IPS-18a (cell line): ENCODE measurements around the gene TTC36.
"Not testable (repeated sequence)": the region's sequence is repeated elsewhere in the genome, so short reads cannot be mapped to it uniquely, and the experiment has no call there.

Experiments
- H3K27ac ChIP-seq: one replicate; pipeline ENCODE4 v1.5.1; 2013; ENCODE audit warnings: low read length
- H3K27me3 ChIP-seq: one replicate; pipeline ENCODE4 v1.6.1; 2013; ENCODE audit warnings: mild to moderate bottlenecking, low read length; ENCODE audit not compliant: control insufficient read depth, insufficient read depth
- H3K36me3 ChIP-seq: one replicate; pipeline ENCODE4 v1.6.1; 2013; ENCODE audit warnings: low read depth, low read length; ENCODE audit not compliant: control insufficient read depth
- H3K4me1 ChIP-seq: one replicate; pipeline ENCODE4 v1.6.1; 2013; ENCODE audit warnings: low read depth, low read length; ENCODE audit not compliant: control insufficient read depth
- H3K4me3 ChIP-seq: one replicate; pipeline ENCODE4 v1.5.1; 2013; ENCODE audit warnings: low read length
- H3K9ac ChIP-seq: one replicate; pipeline ENCODE4 v1.6.1; 2013; ENCODE audit warnings: mild to moderate bottlenecking, low read length, moderate library complexity
- H3K9me3 ChIP-seq: one replicate; pipeline ENCODE4 v1.6.1; 2013; ENCODE audit warnings: low read depth, low read length; ENCODE audit not compliant: control insufficient read depth

TTC36 gene, protein sequence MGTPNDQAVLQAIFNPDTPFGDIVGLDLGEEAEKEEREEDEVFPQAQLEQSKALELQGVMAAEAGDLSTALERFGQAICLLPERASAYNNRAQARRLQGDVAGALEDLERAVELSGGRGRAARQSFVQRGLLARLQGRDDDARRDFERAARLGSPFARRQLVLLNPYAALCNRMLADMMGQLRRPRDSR

DNA sequence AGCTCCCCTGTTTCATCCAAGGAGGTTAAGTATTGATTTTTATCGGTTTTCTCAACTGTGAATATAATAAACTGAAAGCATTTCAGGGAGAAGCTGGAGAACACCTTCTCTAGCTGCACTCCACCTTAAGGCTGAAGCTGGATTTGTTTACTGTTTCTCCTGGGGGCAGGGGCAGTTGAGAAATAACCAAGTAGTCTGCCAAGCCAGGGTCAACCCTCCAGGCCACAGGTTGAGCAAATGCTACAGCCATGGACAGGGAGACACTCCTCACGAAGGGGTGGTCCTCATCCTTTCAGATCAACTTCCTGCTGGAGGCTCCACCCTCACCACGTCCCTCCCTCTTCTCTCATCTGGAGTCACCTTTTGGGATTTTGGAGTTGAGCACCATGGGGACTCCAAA lies at the start of gene TTC36:
Gene TTC36 (plus strand): TSS at position 366 of the 400 bp plus-strand sequence. CDS start 21 bp downstream, at position 387.
- H3K4me1 ChIP-seq: peaks cover 17% of the 10 kb centered on the region
- H3K9me3 ChIP-seq: no peaks in the 10 kb centered on the region
- H3K9ac ChIP-seq: no peak within 1 kb of the TSS
- no peak within 1 kb of the TSS for H3K27ac ChIP-seq
- H3K27me3 ChIP-seq: peaks cover 13% of the 10 kb centered on the region
- no peak within 1 kb of the TSS for H3K4me3 ChIP-seq
- H3K36me3 ChIP-seq: peaks cover 28% of the 10 kb centered on the region

DNA sequence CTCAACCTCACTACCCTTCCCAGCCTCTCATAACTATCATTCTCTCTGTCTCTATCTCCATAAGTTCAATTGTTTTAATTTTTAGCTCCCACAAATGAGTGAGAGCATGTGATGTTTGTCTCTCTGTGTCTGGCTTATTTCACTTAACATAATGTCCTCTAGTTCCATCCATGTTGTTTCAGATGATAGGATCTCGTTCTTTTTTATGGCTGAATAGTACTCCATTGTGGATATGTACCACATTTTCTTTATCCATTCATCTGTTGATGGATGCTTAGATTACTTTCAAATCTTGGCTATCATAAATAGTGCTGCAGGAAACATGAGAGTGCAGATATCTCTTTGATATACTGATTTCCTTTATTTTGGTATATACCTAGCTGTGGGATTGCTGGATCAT lies 46.0 kb upstream of the TTC36 start:
- not testable (repeated sequence) for H3K27me3 ChIP-seq, H3K9me3 ChIP-seq, H3K4me3 ChIP-seq, H3K9ac ChIP-seq, H3K4me1 ChIP-seq, H3K27ac ChIP-seq
- peaks cover 86% of the 10 kb centered on the region for H3K36me3 ChIP-seq

DNA sequence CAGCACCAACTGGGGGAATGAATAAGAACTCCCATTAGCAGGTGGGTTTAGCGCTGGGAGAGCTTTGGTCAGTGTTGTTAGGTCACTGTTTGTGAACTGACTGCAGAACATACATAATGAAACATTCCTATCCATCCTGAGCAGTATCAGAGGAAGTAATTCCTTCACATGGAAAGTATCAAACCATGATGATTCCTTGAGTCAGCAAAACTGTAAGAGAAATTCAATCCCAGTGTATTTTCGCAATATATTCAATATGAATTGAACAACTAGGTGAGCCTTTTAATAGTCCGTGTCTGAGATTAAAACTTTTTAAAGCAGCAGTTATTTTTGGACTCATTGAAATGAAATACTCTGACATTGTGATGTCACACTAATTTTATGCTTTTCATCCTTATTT lies 42.9 kb upstream of the TTC36 start:
- Histone ChIP-seq H3K27me3 (no peaks in the 10 kb centered on the region), H3K36me3 (peaks cover 76% of the 10 kb centered on the region), H3K4me1 (no peaks in the 10 kb centered on the region), H3K9me3 (no peaks in the 10 kb centered on the region), H3K9ac (no peak overlapping the region), H3K4me3 (no peak overlapping the region), H3K27ac (no peak overlapping the region)

DNA sequence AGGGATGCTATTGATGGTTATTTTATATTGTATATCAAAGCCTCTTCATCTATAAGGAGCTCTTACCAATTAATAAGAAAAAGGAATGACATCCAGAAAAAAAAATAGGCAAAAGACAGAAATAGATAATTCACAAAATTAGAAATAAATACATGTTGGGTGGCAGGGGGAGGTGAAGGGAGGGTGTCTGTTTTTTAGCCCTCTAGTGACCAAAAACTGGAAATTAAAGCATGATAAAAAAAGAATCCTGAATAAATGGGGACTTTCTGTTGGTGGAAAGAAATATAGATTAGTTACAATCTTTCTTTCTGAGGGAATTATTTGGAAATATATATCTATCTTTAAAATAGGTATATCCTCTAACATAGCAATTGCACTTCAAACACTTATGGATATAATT lies 42.0 kb upstream of the TTC36 start:
- Histone ChIP-seq H3K36me3 (peaks cover 76% of the 10 kb centered on the region), H3K9ac (no peak overlapping the region)

DNA sequence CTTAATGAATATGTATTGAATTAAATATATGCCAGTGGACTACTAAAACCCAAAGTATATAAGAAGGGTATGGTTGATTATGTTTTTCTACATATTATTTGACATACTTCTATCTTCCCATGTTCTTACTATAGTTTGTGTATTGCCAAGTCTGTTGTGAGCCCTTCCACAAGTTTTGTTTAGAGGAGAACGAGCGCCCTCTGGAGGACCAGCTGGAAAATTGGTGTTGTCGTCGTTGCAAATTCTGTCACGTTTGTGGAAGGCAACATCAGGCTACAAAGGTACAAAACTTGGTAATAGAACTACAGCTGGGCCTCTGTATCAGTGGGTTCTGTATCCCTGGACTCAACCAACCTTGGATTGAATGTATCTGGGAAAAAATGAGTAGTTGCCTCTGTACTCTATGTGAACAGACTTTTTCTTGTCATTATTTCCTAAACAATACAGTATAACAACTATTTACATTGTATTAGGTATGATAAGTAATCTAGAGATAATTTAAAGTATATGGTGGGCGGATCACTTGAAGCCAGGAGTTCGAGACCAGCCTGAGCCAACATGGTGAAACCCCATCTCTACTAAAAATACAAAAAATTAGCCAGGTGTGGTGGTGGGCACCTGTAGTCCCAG lies 38.7 kb upstream of the TTC36 start:
- Histone ChIP-seq H3K4me3 (no peak overlapping the region), H3K27me3 (no peaks in the 10 kb centered on the region), H3K4me1 (no peaks in the 10 kb centered on the region), H3K9ac (no peak overlapping the region), H3K27ac (no peak overlapping the region), H3K36me3 (peaks cover 80% of the 10 kb centered on the region), H3K9me3 (no peaks in the 10 kb centered on the region)

More for the DNA sequence above, 42.0 kb upstream of the TTC36 start:
- Histone ChIP-seq H3K4me3 (no peak overlapping the region), H3K27me3 (no peaks in the 10 kb centered on the region), H3K27ac (no peak overlapping the region), H3K9me3 (no peaks in the 10 kb centered on the region), H3K4me1 (no peaks in the 10 kb centered on the region)

DNA sequence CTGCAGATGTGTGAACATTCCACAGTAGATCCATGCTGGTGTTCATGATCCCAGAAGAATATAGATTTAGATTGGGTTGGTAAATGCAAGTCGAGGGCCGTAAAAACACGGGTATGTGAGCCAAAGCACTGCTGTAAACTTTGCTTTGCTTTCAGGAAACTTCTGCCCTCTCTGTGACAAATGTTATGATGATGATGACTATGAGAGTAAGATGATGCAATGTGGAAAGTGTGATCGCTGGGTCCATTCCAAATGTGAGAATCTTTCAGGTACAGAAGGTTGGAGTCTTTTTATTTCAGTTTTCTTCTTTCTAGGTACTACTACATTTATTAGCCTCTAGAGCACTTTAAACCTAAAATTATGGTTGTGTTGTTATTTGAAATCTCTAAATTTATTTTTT lies 36.2 kb upstream of the TTC36 start:
- Histone ChIP-seq H3K4me1 (no peaks in the 10 kb centered on the region), H3K27ac (no peak overlapping the region), H3K9me3 (no peaks in the 10 kb centered on the region), H3K27me3 (no peaks in the 10 kb centered on the region), H3K4me3 (no peak overlapping the region), H3K9ac (no peak overlapping the region), H3K36me3 (peaks cover 84% of the 10 kb centered on the region)

DNA sequence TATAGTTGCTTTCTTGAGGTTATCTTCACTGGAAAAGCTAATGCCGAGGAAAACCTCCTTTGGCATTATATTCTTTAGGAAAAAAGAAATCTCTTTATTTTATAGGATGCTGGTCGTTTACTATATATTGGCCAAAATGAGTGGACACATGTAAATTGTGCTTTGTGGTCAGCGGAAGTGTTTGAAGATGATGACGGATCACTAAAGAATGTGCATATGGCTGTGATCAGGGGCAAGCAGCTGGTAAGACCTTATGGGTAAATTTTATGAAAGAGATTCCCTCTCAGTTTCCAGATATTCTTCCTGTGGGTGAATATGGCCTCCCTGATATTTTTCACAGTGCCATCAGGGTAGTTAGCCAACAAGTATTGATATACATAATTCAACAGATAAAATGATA lies 29.4 kb upstream of the TTC36 start:
- Histone ChIP-seq H3K27ac (no peak overlapping the region), H3K9ac (no peak overlapping the region), H3K36me3 (peaks cover 94% of the 10 kb centered on the region), H3K9me3 (no peaks in the 10 kb centered on the region), H3K27me3 (no peaks in the 10 kb centered on the region), H3K4me1 (no peaks in the 10 kb centered on the region), H3K4me3 (no peak overlapping the region)

DNA sequence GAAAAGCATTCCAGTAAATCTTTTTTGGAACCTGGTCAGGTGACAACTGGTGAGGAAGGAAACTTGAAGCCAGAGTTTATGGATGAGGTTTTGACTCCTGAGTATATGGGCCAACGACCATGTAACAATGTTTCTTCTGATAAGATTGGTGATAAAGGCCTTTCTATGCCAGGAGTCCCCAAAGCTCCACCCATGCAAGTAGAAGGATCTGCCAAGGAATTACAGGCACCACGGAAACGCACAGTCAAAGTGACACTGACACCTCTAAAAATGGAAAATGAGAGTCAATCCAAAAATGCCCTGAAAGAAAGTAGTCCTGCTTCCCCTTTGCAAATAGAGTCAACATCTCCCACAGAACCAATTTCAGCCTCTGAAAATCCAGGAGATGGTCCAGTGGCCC lies 24.1 kb upstream of the TTC36 start:
- no peak overlapping the region for H3K27ac ChIP-seq
- H3K9me3 ChIP-seq: no peaks in the 10 kb centered on the region
- H3K27me3 ChIP-seq: no peaks in the 10 kb centered on the region
- H3K9ac ChIP-seq: no peak overlapping the region
- H3K4me1 ChIP-seq: no peaks in the 10 kb centered on the region
- peaks cover 96% of the 10 kb centered on the region for H3K36me3 ChIP-seq
- H3K4me3 ChIP-seq: no peak overlapping the region

DNA sequence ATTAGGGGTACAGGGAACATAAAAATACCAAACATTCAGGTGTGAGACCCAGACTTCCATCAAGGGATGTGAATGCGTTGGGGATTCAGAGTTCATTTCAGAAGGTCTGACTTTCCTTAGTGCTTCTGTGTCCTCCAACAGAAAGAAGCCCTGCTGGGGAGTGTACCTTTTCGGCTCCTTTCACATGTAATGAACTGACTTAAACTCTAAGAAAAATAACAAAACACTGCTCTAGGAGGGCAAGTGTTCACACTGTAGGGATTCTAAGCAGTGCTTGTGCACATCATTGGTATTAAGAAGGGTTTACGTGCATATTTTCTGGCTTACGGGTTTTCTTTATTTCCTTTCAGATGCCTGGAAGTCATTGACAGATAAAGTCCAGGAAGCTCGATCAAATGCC lies 15.7 kb upstream of the TTC36 start:
- Histone ChIP-seq H3K4me1 (peaks cover 14% of the 10 kb centered on the region), H3K9me3 (no peaks in the 10 kb centered on the region), H3K27me3 (no peaks in the 10 kb centered on the region), H3K4me3 (no peak overlapping the region), H3K27ac (no peak overlapping the region), H3K9ac (no peak overlapping the region), H3K36me3 (peaks cover 94% of the 10 kb centered on the region)

DNA sequence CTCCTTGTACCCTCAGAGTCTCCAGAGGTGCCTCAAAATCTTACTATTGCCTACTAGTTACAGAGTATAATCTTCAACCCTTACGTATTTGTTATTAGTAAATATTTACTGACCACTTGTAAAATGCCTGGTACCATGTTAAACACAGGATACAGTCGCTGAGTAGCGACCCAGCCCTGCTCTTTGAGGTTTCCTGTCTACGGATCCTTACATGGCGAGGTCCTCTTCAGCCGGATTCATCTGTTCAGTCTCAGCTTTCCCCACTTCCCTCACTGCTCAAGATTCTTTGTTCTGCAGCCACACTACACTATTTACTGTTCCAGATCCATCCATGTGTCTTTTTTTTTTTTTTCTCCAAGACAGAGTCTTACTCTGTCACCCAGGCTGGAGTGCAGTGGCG lies 13.2 kb upstream of the TTC36 start:
- Histone ChIP-seq H3K4me1 (peaks cover 14% of the 10 kb centered on the region), H3K4me3 (no peak overlapping the region), H3K27ac (no peak overlapping the region), H3K27me3 (no peaks in the 10 kb centered on the region), H3K9me3 (no peaks in the 10 kb centered on the region), H3K9ac (no peak overlapping the region), H3K36me3 (peaks cover 87% of the 10 kb centered on the region)

DNA sequence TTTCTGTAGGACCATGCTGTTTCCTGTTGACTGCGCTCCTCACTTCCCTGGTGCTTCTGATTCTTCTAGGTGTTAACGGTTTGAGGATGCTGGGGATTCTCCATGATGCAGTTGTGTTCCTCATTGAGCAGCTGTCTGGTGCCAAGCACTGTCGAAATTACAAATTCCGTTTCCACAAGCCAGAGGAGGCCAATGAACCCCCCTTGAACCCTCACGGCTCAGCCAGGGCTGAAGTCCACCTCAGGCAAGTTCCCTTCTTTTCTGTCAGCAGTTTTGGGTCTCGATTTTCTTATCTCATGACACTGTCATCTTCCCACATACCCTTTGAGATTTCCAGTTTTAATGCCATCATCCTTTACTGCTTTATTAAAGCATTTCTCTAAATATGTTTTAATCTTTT lies 7.7 kb upstream of the TTC36 start:
- H3K27me3 ChIP-seq: no peaks in the 10 kb centered on the region
- no peak overlapping the region for H3K4me3 ChIP-seq
- H3K36me3 ChIP-seq: peaks cover 86% of the 10 kb centered on the region
- H3K9me3 ChIP-seq: no peaks in the 10 kb centered on the region
- no peak overlapping the region for H3K27ac ChIP-seq
- H3K4me1 ChIP-seq: no peaks in the 10 kb centered on the region
- no peak overlapping the region for H3K9ac ChIP-seq

DNA sequence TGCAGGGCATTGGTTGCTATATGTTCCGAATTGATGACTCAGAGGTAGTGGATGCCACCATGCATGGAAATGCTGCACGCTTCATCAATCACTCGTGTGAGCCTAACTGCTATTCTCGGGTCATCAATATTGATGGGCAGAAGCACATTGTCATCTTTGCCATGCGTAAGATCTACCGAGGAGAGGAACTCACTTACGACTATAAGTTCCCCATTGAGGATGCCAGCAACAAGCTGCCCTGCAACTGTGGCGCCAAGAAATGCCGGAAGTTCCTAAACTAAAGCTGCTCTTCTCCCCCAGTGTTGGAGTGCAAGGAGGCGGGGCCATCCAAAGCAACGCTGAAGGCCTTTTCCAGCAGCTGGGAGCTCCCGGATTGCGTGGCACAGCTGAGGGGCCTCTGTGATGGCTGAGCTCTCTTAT lies 5.4 kb upstream of the TTC36 start:
- H3K4me1 ChIP-seq: no peaks in the 10 kb centered on the region
- peaks cover 71% of the 10 kb centered on the region for H3K36me3 ChIP-seq
- no peak overlapping the region for H3K27ac ChIP-seq
- H3K9me3 ChIP-seq: no peaks in the 10 kb centered on the region
- H3K9ac ChIP-seq: no peak overlapping the region
- H3K27me3 ChIP-seq: no peaks in the 10 kb centered on the region
- H3K4me3 ChIP-seq: no peak overlapping the region
